PC-3 (cell line): ENCODE data around the gene GMDS.

Experiments
- CTCF ChIP-seq: fragments of 300-600 bp; sonication (generic); conservative IDR thresholded peaks from 2 replicates; pipeline ENCODE4 v1.5.1; 2017; ENCODE audit warnings: antibody characterized with exemption, low read depth, mild to moderate bottlenecking, low read length
- EZH2 ChIP-seq: fragments of 300-600 bp; sonication (generic); IDR thresholded peaks from one replicate; pipeline ENCODE4 v1.6.1; 2017; ENCODE audit warnings: antibody characterized with exemption, mild to moderate bottlenecking, low read length; ENCODE audit not compliant: unreplicated experiment
- EZH2phosphoT487 ChIP-seq: fragments of 300-600 bp; sonication (generic); IDR thresholded peaks from 2 replicates; pipeline ENCODE4 v1.6.1; 2018; ENCODE audit warnings: mild to moderate bottlenecking, antibody characterized with exemption, low read length, borderline replicate concordance

- no peak for TF ChIP-seq EZH2phosphoT487
- TF ChIP-seq CTCF, result no peak
- no peak for TF ChIP-seq EZH2
Observed at GRCh38 chr6:1624058-1624850, 621.2 kb downstream of the GMDS start.
